Natural killer cell (primary cell): ENCODE data around the gene RBM19. TPM values are rescaled to one million over a fixed set of nuclear protein-coding genes. Genes with fewer than 3 reads are reported as not detected.

ENCODE experiments used
- ATAC-seq, 3 donors: fragments of 150-1000 bp in 2 of 3; fragments of 200-7000 bp in 1 of 3; cut with Tn5 transposase; 1 replicate in 1 of 3; 2 replicates in 2 of 3; pipeline ENCODE4 v1.10.0; 2021; ENCODE audit warnings: mild to moderate bottlenecking in 2 of 3, moderate library complexity in 2 of 3
- DNase-seq, 2 donors: peaks; one replicate each; pipeline versions ENCODE4 v3.0.0 to v3.0.0-alpha.2; 2013 to 2021; ENCODE audit warnings: mixed read lengths in 1 of 2
- H3K27ac ChIP-seq: one replicate; pipeline ENCODE4 v1.5.1; 2013; ENCODE audit warnings: mild to moderate bottlenecking, low read length
- H3K27me3 ChIP-seq: one replicate; pipeline ENCODE4 v1.6.1; 2013; ENCODE audit warnings: low read length; ENCODE audit not compliant: control insufficient read depth, insufficient read depth
- H3K36me3 ChIP-seq: one replicate; pipeline ENCODE4 v1.6.1; 2013; ENCODE audit warnings: low read length; ENCODE audit not compliant: control insufficient read depth, insufficient read depth
- H3K4me1 ChIP-seq: one replicate; pipeline ENCODE4 v1.6.1; 2013; ENCODE audit warnings: low read length; ENCODE audit not compliant: control insufficient read depth, insufficient read depth
- H3K4me3 ChIP-seq: one replicate; pipeline ENCODE4 v1.5.1; 2013; ENCODE audit warnings: low read length
- H3K9me3 ChIP-seq: one replicate; pipeline ENCODE4 v1.6.1; 2013; ENCODE audit warnings: low read length; ENCODE audit not compliant: control insufficient read depth, insufficient read depth
- H3K27ac Mint-ChIP-seq, 2 donors: one replicate each; pipeline ENCODE4 v1.8.0; 2022; ENCODE audit warnings: mild to moderate bottlenecking in 2 of 2, mixed read lengths in 2 of 2, moderate library complexity in 1 of 2
- H3K27me3 Mint-ChIP-seq, 2 donors: one replicate each; pipeline ENCODE4 v1.8.0; 2022; ENCODE audit warnings: low read depth in 2 of 2, mixed read lengths in 2 of 2
- H3K36me3 Mint-ChIP-seq: one replicate; pipeline ENCODE4 v1.8.0; 2022; ENCODE audit warnings: mixed read lengths
- H3K4me1 Mint-ChIP-seq, 2 donors: one replicate each; pipeline ENCODE4 v1.8.0; 2022; ENCODE audit warnings: mixed read lengths in 2 of 2
- H3K4me3 Mint-ChIP-seq: one replicate; pipeline ENCODE4 v1.8.0; 2022; ENCODE audit warnings: mild to moderate bottlenecking, moderate library complexity, mixed read lengths
- H3K9me3 Mint-ChIP-seq, 2 donors: one replicate each; pipeline ENCODE4 v1.8.0; 2022; ENCODE audit warnings: mixed read lengths in 2 of 2
- CTCF ChIP-seq: fragments of 200-600 bp; IDR thresholded peaks from one replicate; pipeline ENCODE4 v1.8.0; 2022; ENCODE audit warnings: antibody characterized with exemption
- WGBS: methylation state at CpG from one replicate; pipeline ENCODE4 v1.1.7; 2013; ENCODE audit warnings: missing lambda C conversion rate; ENCODE audit not compliant: insufficient coverage; 5-methylcytosine and 5-hydroxymethylcytosine counted together
- intact Hi-C: fragments of 100-400 bp; cut with micrococcal nuclease; formaldehyde crosslinking; loops from one replicate; pipeline ENCODE4 v1.14.2; 2022
- total RNA-seq, 4 donors: library from RNA; stranded (reverse); fragments of 120-200 nt in 1 of 4; gene quantifications; one replicate each; pipeline versions ENCODE4 v1.2.3 to v1.2.4, GENCODE V29; 2013 to 2022

Gene RBM19
- total RNA-seq, 3 donors from 2014 or later (not counting 1 experiment from before 2014, with no cell fraction given) = 49.9 to 70.6 (median 60.9) TPM

- Mint-ChIP-seq H3K36me3 (peaks cover 18% of the 10 kb centered on the region), H3K9me3 (no peaks in the 10 kb centered on the region), H3K4me3 (no peak overlapping the region), H3K27me3 (no peaks in the 10 kb centered on the region), H3K27ac (no peak overlapping the region), H3K4me1 (peaks cover 10 to 12% of the 10 kb centered on the region in 2 donors)
- Histone ChIP-seq H3K27ac (no peak overlapping the region), H3K27me3 (no peaks in the 10 kb centered on the region), H3K4me3 (no peak overlapping the region), H3K4me1 (no peaks in the 10 kb centered on the region), H3K9me3 (no peaks in the 10 kb centered on the region), H3K36me3 (peaks cover 54% of the 10 kb centered on the region)
- intact Hi-C loops = no loop called here
- ATAC-seq (no peak), DNase-seq (no peak)
- no peak for TF ChIP-seq CTCF
- WGBS = 96% methylated on average over 5 of the region's 5 CpGs
Measured at GRCh38 chr12:113923251-113923650, 42.9 kb downstream of the RBM19 start.

GRCh38 chr12:113921430-113921829 is 44.7 kb downstream of the RBM19 start:
- 89% methylated on average over 3 of the region's 3 CpGs for WGBS
- peaks cover 60% of the 10 kb centered on the region for H3K36me3 ChIP-seq
- no peak overlapping the region for H3K4me3 Mint-ChIP-seq
- no peaks in the 10 kb centered on the region for H3K27me3 ChIP-seq
- no peak for TF ChIP-seq CTCF
- H3K4me1 ChIP-seq = no peaks in the 10 kb centered on the region
- DNase-seq (no peak), ATAC-seq (no peak)
- H3K27ac ChIP-seq = no peak overlapping the region
- no peaks in the 10 kb centered on the region for H3K9me3 Mint-ChIP-seq
- no peak overlapping the region for H3K4me3 ChIP-seq
- H3K27ac Mint-ChIP-seq = no peak overlapping the region
- H3K4me1 Mint-ChIP-seq = peaks cover 1 to 3% of the 10 kb centered on the region in 2 donors
- H3K36me3 Mint-ChIP-seq = peaks cover 9% of the 10 kb centered on the region
- intact Hi-C loops = no loop called here
- no peaks in the 10 kb centered on the region for H3K27me3 Mint-ChIP-seq
- no peaks in the 10 kb centered on the region for H3K9me3 ChIP-seq

- ATAC-seq (no peak), DNase-seq (no peak)
- Mint-ChIP-seq H3K4me1 (no peaks in the 10 kb centered on the region), H3K27ac (no peak overlapping the region), H3K36me3 (no peaks in the 10 kb centered on the region), H3K4me3 (no peak overlapping the region), H3K9me3 (no peaks in the 10 kb centered on the region), H3K27me3 (no peaks in the 10 kb centered on the region)
- WGBS = 97% methylated on average over 5 of the region's 5 CpGs
- no peaks in the 10 kb centered on the region for H3K9me3 ChIP-seq
- H3K27ac ChIP-seq = no peak overlapping the region
- TF ChIP-seq CTCF = no peak
- no peaks in the 10 kb centered on the region for H3K27me3 ChIP-seq
- intact Hi-C loops = no loop called here
- H3K4me3 ChIP-seq = no peak overlapping the region
- peaks cover 46% of the 10 kb centered on the region for H3K36me3 ChIP-seq
- no peaks in the 10 kb centered on the region for H3K4me1 ChIP-seq
Measured at GRCh38 chr12:113919791-113920190, 46.3 kb downstream of the RBM19 start.

- Histone ChIP-seq H3K4me3 (no peak overlapping the region), H3K4me1 (no peaks in the 10 kb centered on the region), H3K27me3 (no peaks in the 10 kb centered on the region), H3K36me3 (peaks cover 38% of the 10 kb centered on the region), H3K9me3 (no peaks in the 10 kb centered on the region), H3K27ac (no peak overlapping the region)
- DNase-seq (no peak), ATAC-seq (no peak)
- 95% methylated on average over 13 of the region's 13 CpGs for WGBS
- H3K4me1 Mint-ChIP-seq = no peaks in the 10 kb centered on the region
- H3K36me3 Mint-ChIP-seq = no peaks in the 10 kb centered on the region
- intact Hi-C loops = no loop called here
- no peak overlapping the region for H3K4me3 Mint-ChIP-seq
- no peak overlapping the region for H3K27ac Mint-ChIP-seq
- TF ChIP-seq CTCF = no peak
- H3K27me3 Mint-ChIP-seq = no peaks in the 10 kb centered on the region
- no peaks in the 10 kb centered on the region for H3K9me3 Mint-ChIP-seq
Measured at GRCh38 chr12:113918306-113918705, 47.8 kb downstream of the RBM19 start.
